Measurements from ENCODE around the gene CCND1.
A peak's percentile ranks its signal among the peaks of the same experiment; 100 is the strongest.

The CCND1 gene

GRCh38 chr11:69642549-69642912, 1.6 kb downstream of the CCND1 start:
- Histone ChIP-seq H3K4me2 (ENCODE audit: low read length) (peak overlapping the region; percentile 73), H3K79me2 (ENCODE audit: control insufficient read depth, insufficient read depth, low read length, poor library complexity) (peaks cover 6% of the 10 kb centered on the region), H3K18ac (ENCODE audit: low read length) (no peak overlapping the region), H3K79me1 (ENCODE audit: low read length) (peaks cover 23% of the 10 kb centered on the region), H2AFZ (ENCODE audit: insufficient read depth, low read length, poor library complexity) (no peak overlapping the region), H3K27me3 (ENCODE audit: insufficient read depth, low read length) (peaks cover 27% of the 10 kb centered on the region), H2BK120ac (ENCODE audit: insufficient read depth, low read length, poor library complexity) (peak overlapping the region; percentile 76), H4K91ac (ENCODE audit: low read depth, low read length) (no peak overlapping the region), H3K4me3 (ENCODE audit: low read depth, low read length) (peak overlapping the region; percentile 71), H4K8ac (ENCODE audit: low read depth, low read length) (peak overlapping the region; percentile 31), H3K23ac (ENCODE audit: low read length) (no peak overlapping the region), H3K36me3 (ENCODE audit: control insufficient read depth in 1 of 2, insufficient read depth in 2 of 2, low read length in 2 of 2) (peaks cover 13 to 17% of the 10 kb centered on the region in 2 experiments), H4K12ac (ENCODE audit: low read depth, low read length) (no peak overlapping the region), H3K4ac (ENCODE audit: low read depth, low read length) (no peak overlapping the region), H3K4me1 (ENCODE audit: control insufficient read depth in 1 of 2, insufficient read depth in 2 of 2, low read length in 2 of 2) (peaks cover 13 to 17% of the 10 kb centered on the region in 2 experiments), H2BK5ac (ENCODE audit: low read depth, low read length, poor library complexity) (no peak overlapping the region), H3K27ac (ENCODE audit: low read depth, low read length) (no peak overlapping the region), H2BK12ac (ENCODE audit: low read length) (no peak overlapping the region), H3K9ac (ENCODE audit: low read length) (no peak overlapping the region), H3K9me3 (ENCODE audit: insufficient read depth, low read depth, low read length) (no peaks in the 10 kb centered on the region), H2AK5ac (ENCODE audit: low read length) (no peak overlapping the region), H3K14ac (ENCODE audit: low read length) (no peak overlapping the region)
- no CpG with 5 or more reads among the region's 40 CpGs for WGBS (ENCODE audit: extremely low coverage, insufficient coverage, insufficient read length)
- DNase-seq: no peak

- Histone ChIP-seq H2BK12ac (ENCODE audit: low read length) (no peak overlapping the region), H2BK120ac (ENCODE audit: insufficient read depth, low read length, poor library complexity) (no peak overlapping the region), H2BK5ac (ENCODE audit: low read depth, low read length, poor library complexity) (no peak overlapping the region), H3K4me3 (ENCODE audit: low read depth, low read length) (peak overlapping the region; percentile 71), H3K4me1 (ENCODE audit: control insufficient read depth in 1 of 2, insufficient read depth in 2 of 2, low read length in 2 of 2) (peaks cover 9 to 13% of the 10 kb centered on the region in 2 experiments), H4K91ac (ENCODE audit: low read depth, low read length) (no peak overlapping the region), H4K8ac (ENCODE audit: low read depth, low read length) (no peak overlapping the region), H3K4me2 (ENCODE audit: low read length) (peak overlapping the region; percentile 73), H3K14ac (ENCODE audit: low read length) (no peak overlapping the region), H3K9ac (ENCODE audit: low read length) (no peak overlapping the region), H3K79me2 (ENCODE audit: control insufficient read depth, insufficient read depth, low read length, poor library complexity) (peaks cover 4% of the 10 kb centered on the region), H2AFZ (ENCODE audit: insufficient read depth, low read length, poor library complexity) (peak overlapping the region; percentile 3), H4K12ac (ENCODE audit: low read depth, low read length) (no peak overlapping the region), H3K23ac (ENCODE audit: low read length) (no peak overlapping the region), H3K79me1 (ENCODE audit: low read length) (peaks cover 18% of the 10 kb centered on the region), H3K27me3 (ENCODE audit: insufficient read depth, low read length) (peaks cover 27% of the 10 kb centered on the region), H3K27ac (ENCODE audit: low read depth, low read length) (no peak overlapping the region), H3K36me3 (ENCODE audit: control insufficient read depth in 1 of 2, insufficient read depth in 2 of 2, low read length in 2 of 2) (peaks cover 17 to 22% of the 10 kb centered on the region in 2 experiments), H3K9me3 (ENCODE audit: insufficient read depth, low read depth, low read length) (no peaks in the 10 kb centered on the region), H3K4ac (ENCODE audit: low read depth, low read length) (no peak overlapping the region), H2AK5ac (ENCODE audit: low read length) (no peak overlapping the region), H3K18ac (ENCODE audit: low read length) (no peak overlapping the region)
- whole genome bisulfite sequencing (ENCODE audit: extremely low coverage, insufficient coverage, insufficient read length): no CpG with 5 or more reads among the region's 81 CpGs
- DNase-seq: peak; percentile 77 to 92
Measured at GRCh38 chr11:69642913-69643632, 2.1 kb downstream of the CCND1 start.

- Histone ChIP-seq H2AK5ac (ENCODE audit: low read length) (no peak overlapping the region), H3K9ac (ENCODE audit: low read length) (no peak overlapping the region), H3K23ac (ENCODE audit: low read length) (no peak overlapping the region), H3K27me3 (ENCODE audit: insufficient read depth, low read length) (peaks cover 27% of the 10 kb centered on the region), H3K79me2 (ENCODE audit: control insufficient read depth, insufficient read depth, low read length, poor library complexity) (peaks cover 4% of the 10 kb centered on the region), H3K27ac (ENCODE audit: low read depth, low read length) (no peak overlapping the region), H4K91ac (ENCODE audit: low read depth, low read length) (no peak overlapping the region), H3K79me1 (ENCODE audit: low read length) (peaks cover 14% of the 10 kb centered on the region), H2BK12ac (ENCODE audit: low read length) (no peak overlapping the region), H3K36me3 (ENCODE audit: control insufficient read depth in 1 of 2, insufficient read depth in 2 of 2, low read length in 2 of 2) (peaks cover 20 to 25% of the 10 kb centered on the region in 2 experiments), H2BK5ac (ENCODE audit: low read depth, low read length, poor library complexity) (no peak overlapping the region), H3K4me1 (ENCODE audit: control insufficient read depth in 1 of 2, insufficient read depth in 2 of 2, low read length in 2 of 2) (peaks cover 9 to 13% of the 10 kb centered on the region in 2 experiments), H2AFZ (ENCODE audit: insufficient read depth, low read length, poor library complexity) (no peak overlapping the region), H4K12ac (ENCODE audit: low read depth, low read length) (no peak overlapping the region), H3K4me3 (ENCODE audit: low read depth, low read length) (no peak overlapping the region), H3K14ac (ENCODE audit: low read length) (no peak overlapping the region), H3K4me2 (ENCODE audit: low read length) (no peak overlapping the region), H3K4ac (ENCODE audit: low read depth, low read length) (no peak overlapping the region), H2BK120ac (ENCODE audit: insufficient read depth, low read length, poor library complexity) (no peak overlapping the region), H3K9me3 (ENCODE audit: insufficient read depth, low read depth, low read length) (no peaks in the 10 kb centered on the region), H4K8ac (ENCODE audit: low read depth, low read length) (no peak overlapping the region), H3K18ac (ENCODE audit: low read length) (no peak overlapping the region)
- WGBS (ENCODE audit: extremely low coverage, insufficient coverage, insufficient read length): no CpG with 5 or more reads among the region's 27 CpGs
- DNase-seq: no peak
Measured at GRCh38 chr11:69643646-69644045, 2.7 kb downstream of the CCND1 start.

DNA sequence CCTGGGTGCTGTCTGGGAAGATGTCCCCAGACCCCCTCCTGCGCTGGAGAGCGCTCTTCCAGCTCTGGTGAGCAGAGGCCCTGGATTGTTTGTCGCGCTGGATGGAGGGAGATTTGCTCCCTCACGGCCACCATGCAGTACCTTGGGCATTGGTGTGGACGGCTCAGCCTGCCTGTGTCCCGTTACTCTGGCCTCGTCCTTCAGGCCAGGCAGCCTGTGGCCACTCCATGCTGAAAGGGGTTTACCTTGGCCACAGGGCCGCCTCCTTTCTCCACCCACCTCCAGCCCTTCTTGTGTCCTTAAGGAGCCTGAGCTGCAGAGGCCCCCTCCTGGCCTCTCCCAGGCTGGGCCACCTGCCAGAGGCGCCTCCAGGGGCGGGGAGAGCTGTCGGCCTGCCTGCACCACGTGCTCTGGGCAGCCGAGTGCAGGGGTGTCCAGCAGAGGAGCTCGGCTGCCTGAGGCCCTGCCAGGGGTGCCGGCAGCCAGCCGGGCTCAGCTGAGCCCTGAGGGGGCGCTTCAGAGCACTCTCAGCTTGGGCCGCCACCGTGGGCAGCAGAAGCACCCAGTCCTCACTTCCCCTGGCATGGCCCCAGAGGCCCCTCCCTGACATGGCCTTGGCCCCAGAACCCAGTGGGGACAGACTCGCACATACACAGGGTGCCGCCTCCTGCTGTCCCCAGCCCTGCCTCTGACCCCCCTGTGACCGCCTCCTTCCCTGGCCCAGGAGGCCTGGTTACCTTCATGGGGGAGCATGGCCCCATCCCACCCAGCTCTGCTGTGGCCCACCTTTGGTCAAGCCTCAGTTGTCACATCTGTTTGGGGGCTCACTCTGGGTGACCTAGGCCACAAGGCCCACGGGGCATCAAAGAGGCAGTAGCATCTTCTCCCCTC, 3.4 kb downstream of the CCND1 start:
- Histone ChIP-seq H4K91ac (ENCODE audit: low read depth, low read length) (no peak overlapping the region), H3K23ac (ENCODE audit: low read length) (no peak overlapping the region), H3K79me1 (ENCODE audit: low read length) (peaks cover 13% of the 10 kb centered on the region), H4K8ac (ENCODE audit: low read depth, low read length) (no peak overlapping the region), H3K36me3 (ENCODE audit: control insufficient read depth in 1 of 2, insufficient read depth in 2 of 2, low read length in 2 of 2) (peaks cover 20 to 32% of the 10 kb centered on the region in 2 experiments), H4K12ac (ENCODE audit: low read depth, low read length) (no peak overlapping the region), H3K4me3 (ENCODE audit: low read depth, low read length) (no peak overlapping the region), H2BK120ac (ENCODE audit: insufficient read depth, low read length, poor library complexity) (no peak overlapping the region), H3K27ac (ENCODE audit: low read depth, low read length) (no peak overlapping the region), H3K18ac (ENCODE audit: low read length) (no peak overlapping the region), H2AFZ (ENCODE audit: insufficient read depth, low read length, poor library complexity) (no peak overlapping the region), H3K4me2 (ENCODE audit: low read length) (no peak overlapping the region), H3K9me3 (ENCODE audit: insufficient read depth, low read depth, low read length) (no peaks in the 10 kb centered on the region), H3K14ac (ENCODE audit: low read length) (no peak overlapping the region), H2BK12ac (ENCODE audit: low read length) (no peak overlapping the region), H3K4ac (ENCODE audit: low read depth, low read length) (no peak overlapping the region), H3K27me3 (ENCODE audit: insufficient read depth, low read length) (peaks cover 27% of the 10 kb centered on the region), H2AK5ac (ENCODE audit: low read length) (no peak overlapping the region), H3K79me2 (ENCODE audit: control insufficient read depth, insufficient read depth, low read length, poor library complexity) (peaks cover 4% of the 10 kb centered on the region), H2BK5ac (ENCODE audit: low read depth, low read length, poor library complexity) (no peak overlapping the region), H3K9ac (ENCODE audit: low read length) (no peak overlapping the region), H3K4me1 (ENCODE audit: control insufficient read depth in 1 of 2, insufficient read depth in 2 of 2, low read length in 2 of 2) (peaks cover 9 to 13% of the 10 kb centered on the region in 2 experiments)
- no CpG with 5 or more reads among the region's 24 CpGs for WGBS (ENCODE audit: extremely low coverage, insufficient coverage, insufficient read length)
- DNase-seq: no peak
